Ectodermal cell (in vitro differentiated cells): ENCODE results near the gene TSPO.

Source experiments
- H3K27ac ChIP-seq: 2 replicates; pipeline ENCODE4 v1.7.0; 2013; ENCODE audit warnings: mild to moderate bottlenecking, low read depth, low read length; ENCODE audit not compliant: insufficient read depth, poor library complexity, severe bottlenecking
- H3K27me3 ChIP-seq: 2 replicates; pipeline ENCODE4 v1.7.0; 2013; ENCODE audit warnings: mild to moderate bottlenecking, low read length; ENCODE audit not compliant: insufficient read depth, control insufficient read depth, poor library complexity, severe bottlenecking
- H3K36me3 ChIP-seq: one replicate; pipeline ENCODE4 v1.7.0; 2013; ENCODE audit warnings: low read length; ENCODE audit not compliant: control insufficient read depth, insufficient read depth
- H3K4me1 ChIP-seq: one replicate; pipeline ENCODE4 v1.7.0; 2013; ENCODE audit warnings: low read length; ENCODE audit not compliant: control insufficient read depth, insufficient read depth
- H3K4me3 ChIP-seq: 2 replicates; pipeline ENCODE4 v1.7.0; 2013; ENCODE audit warnings: low read depth, low read length, control low read depth; ENCODE audit not compliant: insufficient read depth
- H3K9me3 ChIP-seq: 2 replicates; pipeline ENCODE4 v1.7.0; 2013; ENCODE audit warnings: mild to moderate bottlenecking, low read length, moderate library complexity; ENCODE audit not compliant: control insufficient read depth
- WGBS, 2 experiments: methylation state at CpG; one replicate each; pipeline ENCODE4 v1.1.7; 2013; ENCODE audit warnings: missing lambda C conversion rate in 2 of 2; 5-methylcytosine and 5-hydroxymethylcytosine counted together

TSPO gene

GRCh38 chr22:43200555-43200954 lies 49.2 kb downstream of the TSPO start:
- whole genome bisulfite sequencing, 2 experiments, result 95 to 96% methylated on average over 13 of the region's 13 CpGs
- H3K4me3 ChIP-seq, result no peak overlapping the region
- H3K9me3 ChIP-seq, result no peaks in the 10 kb centered on the region
- H3K4me1 ChIP-seq, result no peaks in the 10 kb centered on the region
- no peaks in the 10 kb centered on the region for H3K27me3 ChIP-seq
- H3K36me3 ChIP-seq, result no peaks in the 10 kb centered on the region
- no peak overlapping the region for H3K27ac ChIP-seq

- H3K27me3 ChIP-seq, result no peaks in the 10 kb centered on the region
Measured at GRCh38 chr22:43201486-43202219, 50.3 kb downstream of the TSPO start.

GRCh38 chr22:43202326-43202725 lies 51.0 kb downstream of the TSPO start:
- Histone ChIP-seq H3K27ac (no peak overlapping the region), H3K27me3 (no peaks in the 10 kb centered on the region), H3K4me3 (no peak overlapping the region), H3K9me3 (no peaks in the 10 kb centered on the region), H3K4me1 (peaks cover 4% of the 10 kb centered on the region), H3K36me3 (no peaks in the 10 kb centered on the region)
- WGBS, 2 experiments, result 95 to 96% methylated on average over 10 of the region's 10 CpGs

More at GRCh38 chr22:43201486-43202219, 50.3 kb downstream of the TSPO start:
- Histone ChIP-seq H3K36me3 (no peaks in the 10 kb centered on the region), H3K9me3 (no peaks in the 10 kb centered on the region), H3K4me3 (no peak overlapping the region), H3K27ac (no peak overlapping the region), H3K4me1 (peaks cover 4% of the 10 kb centered on the region)
- 89 to 90% methylated on average over 26 of the region's 26 CpGs for WGBS, 2 experiments

- H3K27me3 ChIP-seq, result no peaks in the 10 kb centered on the region
Measured at GRCh38 chr22:43202756-43203410, 51.5 kb downstream of the TSPO start.

DNA sequence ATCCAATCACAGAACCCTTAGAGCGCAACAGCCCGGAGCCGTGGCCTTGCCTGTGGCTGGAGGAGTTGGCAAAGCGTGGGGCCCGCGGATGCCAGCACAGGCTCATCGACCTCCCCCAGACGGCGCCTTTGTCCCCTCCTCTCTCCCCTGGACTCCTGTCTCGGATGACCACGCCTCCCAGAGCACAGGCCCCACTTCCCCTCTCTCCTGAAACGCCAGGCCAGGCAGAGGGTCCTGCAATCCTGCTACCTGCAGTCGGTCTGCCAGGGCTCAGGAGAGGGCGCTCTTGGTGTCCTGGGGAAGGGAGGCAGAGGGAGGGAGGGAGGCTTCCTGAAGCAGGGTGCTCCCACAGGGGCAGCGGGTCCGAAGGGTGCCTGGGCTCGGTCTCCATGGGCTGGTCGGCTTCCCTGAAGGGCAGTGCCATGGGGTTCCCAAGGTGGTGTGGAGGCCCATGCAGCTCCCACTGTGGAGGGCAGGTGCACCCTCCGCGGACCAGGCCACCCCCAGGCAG lies 52.2 kb downstream of the TSPO start:
- Histone ChIP-seq H3K36me3 (no peaks in the 10 kb centered on the region), H3K4me1 (peaks cover 4% of the 10 kb centered on the region), H3K27ac (no peak overlapping the region), H3K27me3 (no peaks in the 10 kb centered on the region), H3K9me3 (no peaks in the 10 kb centered on the region), H3K4me3 (no peak overlapping the region)
- 53 to 54% methylated on average over 20 of the region's 20 CpGs for WGBS, 2 experiments

More at GRCh38 chr22:43202756-43203410, 51.5 kb downstream of the TSPO start:
- 80 to 83% methylated on average over 12 to 13 of the region's 13 CpGs for WGBS, 2 experiments
- Histone ChIP-seq H3K36me3 (no peaks in the 10 kb centered on the region), H3K4me3 (no peak overlapping the region), H3K9me3 (no peaks in the 10 kb centered on the region), H3K4me1 (peaks cover 4% of the 10 kb centered on the region), H3K27ac (no peak overlapping the region)

DNA sequence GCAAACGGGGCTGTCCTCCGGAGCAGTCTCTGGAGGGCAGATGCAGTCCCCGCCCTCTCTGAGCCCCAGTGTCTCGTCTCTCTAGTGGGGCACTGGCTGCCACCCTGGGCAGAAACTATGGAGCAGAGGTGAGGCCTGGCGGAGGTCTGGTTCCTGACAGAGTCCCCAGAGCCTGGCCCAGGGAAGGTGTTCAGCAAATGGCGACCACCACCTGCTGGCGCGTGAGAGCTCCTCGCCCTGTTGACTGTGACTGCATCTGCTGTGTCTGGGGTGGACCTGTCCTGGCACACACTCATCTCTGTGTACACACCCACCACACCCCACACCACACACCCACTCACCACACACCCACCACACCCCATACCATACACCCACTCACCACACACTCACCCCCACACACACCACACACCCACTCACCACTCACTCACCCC lies 53.9 kb downstream of the TSPO start:
- peaks cover 4% of the 10 kb centered on the region for H3K4me1 ChIP-seq
- H3K27ac ChIP-seq, result no peak overlapping the region
- no peaks in the 10 kb centered on the region for H3K36me3 ChIP-seq
- no peaks in the 10 kb centered on the region for H3K27me3 ChIP-seq
- 93% methylated on average over 9 of the region's 9 CpGs for WGBS, 2 experiments
- H3K9me3 ChIP-seq, result no peaks in the 10 kb centered on the region
- no peak overlapping the region for H3K4me3 ChIP-seq

DNA sequence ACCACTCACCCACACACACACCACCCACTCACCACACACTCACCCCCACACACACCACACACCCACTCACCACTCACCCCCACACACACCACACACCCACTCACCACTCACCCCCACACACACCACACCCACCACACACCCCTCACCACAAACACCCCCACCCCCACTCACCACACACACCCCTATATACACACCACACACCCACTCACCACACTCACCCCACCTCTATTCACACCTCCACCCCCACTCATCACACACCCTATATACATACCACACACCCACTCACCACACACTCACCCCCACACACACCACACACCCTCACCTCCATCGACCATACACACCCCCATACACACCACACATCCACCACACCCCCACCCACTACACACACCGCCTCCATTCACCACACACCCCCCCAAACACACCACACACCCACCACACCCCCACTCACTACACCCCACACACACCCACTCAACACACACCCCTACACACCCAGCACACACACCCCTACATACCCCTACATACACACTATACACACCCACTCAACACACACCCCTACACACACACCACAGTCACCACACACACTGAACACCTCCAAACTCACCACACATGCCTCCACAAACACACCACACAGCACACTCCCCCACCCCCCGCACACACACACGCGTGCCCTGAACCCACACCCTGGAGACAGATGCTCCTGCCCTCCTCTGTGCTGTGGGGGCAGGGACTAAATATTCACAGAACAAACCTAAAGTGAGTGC lies 54.6 kb downstream of the TSPO start:
- 90 to 91% methylated on average over 5 of the region's 5 CpGs for WGBS, 2 experiments
- H3K27me3 ChIP-seq, result no peaks in the 10 kb centered on the region

GRCh38 chr22:43206509-43207161 lies 55.3 kb downstream of the TSPO start:
- Histone ChIP-seq H3K4me3 (no peak overlapping the region), H3K4me1 (peaks cover 4% of the 10 kb centered on the region), H3K27me3 (no peaks in the 10 kb centered on the region), H3K36me3 (no peaks in the 10 kb centered on the region), H3K9me3 (no peaks in the 10 kb centered on the region), H3K27ac (no peak overlapping the region)
- WGBS, 2 experiments, result 79 to 84% methylated on average over 23 of the region's 23 CpGs

More for the DNA sequence above, 54.6 kb downstream of the TSPO start:
- Histone ChIP-seq H3K4me3 (no peak overlapping the region), H3K9me3 (no peaks in the 10 kb centered on the region), H3K4me1 (peaks cover 4% of the 10 kb centered on the region), H3K36me3 (no peaks in the 10 kb centered on the region), H3K27ac (no peak overlapping the region)

DNA sequence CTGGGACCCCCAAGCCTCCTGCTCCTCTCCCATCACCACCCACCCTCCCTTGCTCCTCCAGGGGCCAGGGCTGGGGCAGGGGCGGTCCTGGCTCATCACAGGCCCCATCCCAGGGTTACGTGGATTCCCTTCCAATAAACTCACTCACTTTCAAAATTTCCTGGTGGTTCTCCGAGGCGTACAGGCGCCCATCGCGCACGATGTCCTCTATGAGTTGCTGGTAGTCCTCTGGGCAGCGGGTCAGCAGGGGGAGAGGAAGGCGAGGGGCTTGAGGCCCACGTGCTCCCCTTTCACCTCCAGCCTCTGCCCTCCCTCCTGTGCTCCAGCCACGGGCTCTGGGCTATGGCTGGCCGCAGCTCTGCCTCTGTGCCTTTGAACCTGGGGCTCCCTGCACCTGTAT lies 56.0 kb downstream of the TSPO start:
- WGBS, 2 experiments, result 91 to 93% methylated on average over 13 of the region's 13 CpGs
- H3K4me3 ChIP-seq, result no peak overlapping the region

More for the DNA sequence above, 56.0 kb downstream of the TSPO start:
- no peak overlapping the region for H3K27ac ChIP-seq
- H3K36me3 ChIP-seq, result no peaks in the 10 kb centered on the region
- H3K9me3 ChIP-seq, result no peaks in the 10 kb centered on the region
- H3K4me1 ChIP-seq, result peaks cover 4% of the 10 kb centered on the region
- H3K27me3 ChIP-seq, result no peaks in the 10 kb centered on the region
